HepG2 (cell line): ENCODE data around the gene PRDM12.

Experiments
- CEBPB ChIP-seq: IDR thresholded peaks from 2 replicates; pipeline ENCODE4 v1.6.1; 2011; ENCODE audit warnings: low read depth, low read length, improper control_type of control experiment, borderline replicate concordance
- NFKBIZ ChIP-seq: IDR thresholded peaks from 2 replicates; pipeline ENCODE4 v1.6.1; 2018; ENCODE audit warnings: missing genetic modification reagents, missing compliant biosample characterization
- POLR2AphosphoS5 ChIP-seq: IDR thresholded peaks from 2 replicates; pipeline ENCODE4 v1.6.1; 2012; ENCODE audit warnings: low read depth, low read length
- RBFOX2 ChIP-seq: fragments of 200-400 bp; formaldehyde crosslinking; IDR thresholded peaks from 2 replicates; pipeline ENCODE4 v1.6.1; 2017; ENCODE audit warnings: low read depth, mild to moderate bottlenecking, low read length
- ZBTB1 ChIP-seq: sonication (generic); formaldehyde crosslinking; IDR thresholded peaks from 2 replicates; pipeline ENCODE4 v1.4.0; 2020; ENCODE audit warnings: missing genetic modification reagents, borderline replicate concordance
- ZBTB8A ChIP-seq: sonication (generic); formaldehyde crosslinking; IDR thresholded peaks from 2 replicates; pipeline ENCODE4 v1.4.0; 2020; ENCODE audit warnings: mild to moderate bottlenecking, low read depth, missing genetic modification reagents, borderline replicate concordance
- ZNF281 ChIP-seq: sonication (generic); formaldehyde crosslinking; IDR thresholded peaks from 2 replicates; pipeline ENCODE4 v1.4.0; 2020; ENCODE audit warnings: missing genetic modification reagents, borderline replicate concordance

GRCh38 chr9:130685104-130685503 is 20.7 kb downstream of the PRDM12 start:
- TF ChIP-seq ZBTB1 (CRISPR knock-in tag) (no peak), NFKBIZ (no peak), ZBTB8A (CRISPR knock-in tag) (no peak), RBFOX2 (no peak), ZNF281 (CRISPR knock-in tag) (no peak), CEBPB (no peak), POLR2AphosphoS5 (no peak)
